Gastroesophageal sphincter (tissue), 3 donors: ENCODE results near the gene RGL1.
"Not testable (repeated sequence)": the region's sequence is repeated elsewhere in the genome, so short reads cannot be mapped to it uniquely, and the experiment has no call there.

ENCODE experiments used
- CTCF ChIP-seq, 4 experiments: fragments of 200-600 bp in 2 of 4; fragments of 450-650 bp in 2 of 4; sonication (generic) in 1 of 4; IDR thresholded peaks; one replicate each; pipeline ENCODE4 v1.5.1; 2017 to 2019; ENCODE audit warnings: antibody characterized with exemption in 4 of 4, mild to moderate bottlenecking in 2 of 4, moderate library complexity in 2 of 4
- EP300 ChIP-seq: sonication (generic); formaldehyde crosslinking; IDR thresholded peaks from one replicate; pipeline ENCODE4 v1.6.1; 2017; ENCODE audit warnings: antibody characterized with exemption, mild to moderate bottlenecking
- POLR2A ChIP-seq, 2 donors: fragments of 450-650 bp; IDR thresholded peaks; one replicate each; pipeline ENCODE4 v1.6.1; 2017; ENCODE audit warnings: antibody characterized with exemption in 2 of 2, mild to moderate bottlenecking in 2 of 2, moderate library complexity in 1 of 2
- POLR2AphosphoS5 ChIP-seq: sonication (generic); formaldehyde crosslinking; IDR thresholded peaks from one replicate; pipeline ENCODE4 v1.6.1; 2017; ENCODE audit warnings: antibody characterized with exemption

- not testable (repeated sequence) for TF ChIP-seq EP300; CTCF (IDR thresholded peaks at IDR 0.05); POLR2A (IDR thresholded peaks at IDR 0.05); POLR2AphosphoS5
Observed at GRCh38 chr1:183762856-183763255, 42.1 kb upstream of the RGL1 start.
